Fibroblast of lung (primary cell): Measurements from ENCODE around the gene CEP85. TPM values are rescaled to one million over a fixed set of nuclear protein-coding genes. Genes with fewer than 3 reads are reported as not detected.

Experiments used
- DNase-seq, 2 donors: peaks; one replicate each; pipeline versions ENCODE4 v3.0.0 to v3.0.0-alpha.2; 2010; ENCODE audit warnings: low read depth in 2 of 2
- H2AFZ ChIP-seq: 2 replicates; pipeline ENCODE4 v1.5.1; 2012; ENCODE audit warnings: low read length, control low read depth, inconsistent platforms
- H3K27ac ChIP-seq: 2 replicates; pipeline ENCODE4 v1.5.1; 2011; ENCODE audit warnings: low read length, control low read depth; ENCODE audit not compliant: insufficient read depth
- H3K27me3 ChIP-seq: 2 replicates; pipeline ENCODE4 v1.5.1; 2011; ENCODE audit warnings: mild to moderate bottlenecking, low read length; ENCODE audit not compliant: control insufficient read depth, insufficient read depth
- H3K36me3 ChIP-seq: 2 replicates; pipeline ENCODE4 v1.5.1; 2011; ENCODE audit warnings: low read length; ENCODE audit not compliant: control insufficient read depth, insufficient read depth
- H3K4me1 ChIP-seq: 2 replicates; pipeline ENCODE4 v1.5.1; 2011; ENCODE audit warnings: low read length; ENCODE audit not compliant: control insufficient read depth, insufficient read depth; ENCODE audit errors: extremely low read depth
- H3K4me2 ChIP-seq: 2 replicates; pipeline ENCODE4 v1.5.1; 2011; ENCODE audit warnings: low read length, control low read depth; ENCODE audit not compliant: insufficient read depth; ENCODE audit errors: extremely low read depth
- H3K4me3 ChIP-seq, 4 experiments: fragments of 200-600 bp in 1 of 4; sonication (generic) in 1 of 4; replicated peaks in 1 of 4; 2 replicates each; pipeline ENCODE4 v1.5.1; 2011 to 2016; ENCODE audit warnings: low read length in 4 of 4, low read depth in 3 of 4, mild to moderate bottlenecking in 3 of 4, control low read depth in 2 of 4, inconsistent platforms in 1 of 4, mixed read lengths in 1 of 4; ENCODE audit not compliant: insufficient read depth in 1 of 4; ENCODE audit errors: control extremely low read depth in 1 of 4
- H3K79me2 ChIP-seq: 2 replicates; pipeline ENCODE4 v1.5.1; 2012; ENCODE audit warnings: mild to moderate bottlenecking, low read length, inconsistent platforms; ENCODE audit not compliant: control insufficient read depth, insufficient read depth
- H3K9ac ChIP-seq: 2 replicates; pipeline ENCODE4 v1.5.1; 2011; ENCODE audit warnings: mild to moderate bottlenecking, low read length, control low read depth; ENCODE audit not compliant: insufficient read depth
- H3K9me3 ChIP-seq: 2 replicates; pipeline ENCODE4 v1.5.1; 2012; ENCODE audit warnings: low read depth, low read length; ENCODE audit not compliant: control insufficient read depth, insufficient read depth
- H4K20me1 ChIP-seq: 2 replicates; pipeline ENCODE4 v1.5.1; 2011; ENCODE audit warnings: low read length; ENCODE audit not compliant: control insufficient read depth, insufficient read depth; ENCODE audit errors: extremely low read depth
- CTCF ChIP-seq, 2 donors: IDR thresholded peaks in 1 of 2; conservative IDR thresholded peaks in 1 of 2; 1 replicate in 1 of 2; 2 replicates in 1 of 2; pipeline ENCODE4 v1.5.1; 2011 to 2012; ENCODE audit warnings: low read length in 2 of 2, control low read depth in 1 of 2, inconsistent platforms in 1 of 2, low read depth in 1 of 2, mild to moderate bottlenecking in 1 of 2
- EZH2 ChIP-seq: IDR thresholded peaks from 2 replicates; pipeline ENCODE4 v1.5.1; 2012; ENCODE audit warnings: low read length, control low read depth, mild to moderate bottlenecking; ENCODE audit errors: missing control alignments
- polyA minus RNA-seq: library from RNA; depleted of rRNA, polyadenylated mRNA; stranded (reverse); fragments of >200 nt; gene quantifications from 2 replicates; pipeline ENCODE4 v1.2.3, GENCODE V29; 2011; ENCODE audit warnings: low replicate concordance
- polyA plus RNA-seq, 2 donors: library from polyadenylated mRNA; depleted of rRNA in 1 of 2; stranded (reverse) in 1 of 2; unstranded in 1 of 2; fragments of >200 nt; gene quantifications; 2 replicates each; pipeline ENCODE4 v1.2.1, GENCODE V29; 2011 to 2012; ENCODE audit warnings: missing spikeins in 1 of 2
- total RNA-seq: library from RNA; depleted of rRNA; stranded (reverse); fragments of >200 nt; gene quantifications from 2 replicates; pipeline ENCODE4 v1.2.1, GENCODE V29; 2014

CEP85 gene
- total RNA-seq (3.9 and 6.9 TPM in 2 replicates), polyA plus RNA-seq (4.7 and 8.2 TPM in 2 replicates), polyA minus RNA-seq (2.9 and 8.0 TPM in 2 replicates)
- polyA plus RNA-seq (2012), result 2.8 and 4.7 TPM in 2 replicates

GRCh38 chr1:26233903-26234643, at the start of gene CEP85:
Gene CEP85 (plus strand): TSS chr1:26234200. CDS start chr1:26239784, 5,584 bp downstream.
- peak; percentile 94 to 97 for DNase-seq
- H3K9ac ChIP-seq, result peak within 1 kb of the TSS; percentile 75
- no peaks in the 10 kb centered on the region for H3K9me3 ChIP-seq
- peaks cover 32% of the 10 kb centered on the region for H3K79me2 ChIP-seq
- no peaks in the 10 kb centered on the region for H3K4me1 ChIP-seq
- H3K27me3 ChIP-seq, result no peaks in the 10 kb centered on the region
- TF ChIP-seq EZH2 (no peak), CTCF (conservative IDR thresholded peaks at IDR 0.05 in 1 of 2, IDR thresholded peaks at IDR 0.05 in 1 of 2; ENCODE audit: low read depth in 1 of 2, low read length in 2 of 2) (peak; percentile 81 to 90)
- peak within 1 kb of the TSS; percentile 85 for H3K27ac ChIP-seq
- peak within 1 kb of the TSS; percentile 94 for H3K4me2 ChIP-seq
- H4K20me1 ChIP-seq, result no peaks in the 10 kb centered on the region
- H3K4me3 ChIP-seq, result peak within 1 kb of the TSS; percentile 73 to 99 (median 96)
- H3K36me3 ChIP-seq, result no peaks in the 10 kb centered on the region
- peak within 1 kb of the TSS; percentile 99 for H2AFZ ChIP-seq

- Histone ChIP-seq H2AFZ (no peak overlapping the region), H3K9ac (no peak overlapping the region), H3K4me3 (no peak overlapping the region), H3K9me3 (no peaks in the 10 kb centered on the region), H3K36me3 (no peaks in the 10 kb centered on the region), H4K20me1 (no peaks in the 10 kb centered on the region), H3K27ac (no peak overlapping the region), H3K4me2 (no peak overlapping the region), H3K4me1 (no peaks in the 10 kb centered on the region), H3K79me2 (no peaks in the 10 kb centered on the region), H3K27me3 (peaks cover 6% of the 10 kb centered on the region)
- TF ChIP-seq CTCF (conservative IDR thresholded peaks at IDR 0.05 in 1 of 2, IDR thresholded peaks at IDR 0.05 in 1 of 2; ENCODE audit: low read depth in 1 of 2, low read length in 2 of 2) (no peak), EZH2 (no peak)
- no peak for DNase-seq
These were observed 49.1 kb upstream of the CEP85 start for GRCh38 chr1:26184883-26185282.

DNA sequence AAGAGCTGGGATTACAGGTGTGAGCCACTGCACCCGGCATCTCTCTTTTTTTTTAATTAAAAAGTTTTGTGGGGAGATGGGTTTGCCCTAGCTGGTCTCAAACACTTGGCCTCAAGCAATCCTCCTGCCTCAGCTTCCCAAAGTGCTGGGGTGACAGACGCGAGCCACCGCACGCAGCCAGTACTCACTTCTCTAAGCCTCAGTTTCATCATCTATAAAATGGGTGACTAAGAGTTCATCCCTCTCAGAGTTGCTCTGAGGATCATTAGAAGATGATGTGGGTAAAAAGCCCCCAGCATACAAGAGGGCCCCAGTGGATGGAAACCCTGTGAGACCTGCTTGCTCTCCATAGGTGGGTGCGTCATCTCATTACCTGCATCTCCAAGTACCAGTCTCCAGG, 46.1 kb upstream of the CEP85 start:
- Histone ChIP-seq H2AFZ (no peak overlapping the region), H3K27ac (no peak overlapping the region), H3K4me3 (no peak overlapping the region), H3K79me2 (no peaks in the 10 kb centered on the region), H3K4me2 (no peak overlapping the region), H3K27me3 (peaks cover 6% of the 10 kb centered on the region), H3K36me3 (no peaks in the 10 kb centered on the region), H3K4me1 (no peaks in the 10 kb centered on the region), H4K20me1 (no peaks in the 10 kb centered on the region), H3K9me3 (no peaks in the 10 kb centered on the region), H3K9ac (no peak overlapping the region)
- TF ChIP-seq CTCF (conservative IDR thresholded peaks at IDR 0.05 in 1 of 2, IDR thresholded peaks at IDR 0.05 in 1 of 2; ENCODE audit: low read depth in 1 of 2, low read length in 2 of 2) (no peak), EZH2 (no peak)
- DNase-seq, result no peak
